Muscle layer of duodenum (tissue), 2 donors: Measurements from ENCODE around the gene RNASE13.

ENCODE experiments used
- H3K27ac ChIP-seq: one replicate; pipeline ENCODE4 v1.7.0; 2013; ENCODE audit warnings: mild to moderate bottlenecking, low read length
- H3K27me3 ChIP-seq: one replicate; pipeline ENCODE4 v1.7.0; 2013; ENCODE audit warnings: low read depth, mild to moderate bottlenecking, control low read depth, low read length
- H3K36me3 ChIP-seq, 2 donors: one replicate each; pipeline ENCODE4 v1.7.0; 2013; ENCODE audit warnings: low read length in 2 of 2, control low read depth in 1 of 2, mild to moderate bottlenecking in 1 of 2; ENCODE audit not compliant: insufficient read depth in 2 of 2, control insufficient read depth in 1 of 2
- H3K4me1 ChIP-seq, 2 donors: one replicate each; pipeline ENCODE4 v1.7.0; 2013; ENCODE audit warnings: low read length in 2 of 2, mild to moderate bottlenecking in 2 of 2, control low read depth in 1 of 2, moderate library complexity in 1 of 2; ENCODE audit not compliant: insufficient read depth in 2 of 2, control insufficient read depth in 1 of 2
- H3K4me3 ChIP-seq, 2 donors: one replicate each; pipeline ENCODE4 v1.7.0; 2013; ENCODE audit warnings: low read length in 2 of 2, low read depth in 1 of 2, mild to moderate bottlenecking in 1 of 2
- H3K9me3 ChIP-seq, 2 donors: one replicate each; pipeline ENCODE4 v1.7.0; 2013; ENCODE audit warnings: low read length in 2 of 2, control low read depth in 1 of 2, mild to moderate bottlenecking in 1 of 2; ENCODE audit not compliant: control insufficient read depth in 1 of 2
- donor health status: healthy.

The RNASE13 gene

GRCh38 chr14:21072781-21073339 lies 38.3 kb upstream of the RNASE13 start:
- peaks cover 0 to 32% of the 10 kb centered on the region in 2 donors for H3K4me1 ChIP-seq
- no peak overlapping the region for H3K4me3 ChIP-seq
- peaks cover 31 to 41% of the 10 kb centered on the region in 2 donors for H3K36me3 ChIP-seq
- H3K9me3 ChIP-seq, result no peaks in the 10 kb centered on the region
- peak overlapping the region; percentile 78 for H3K27ac ChIP-seq
- H3K27me3 ChIP-seq, result no peaks in the 10 kb centered on the region

- no peaks in the 10 kb centered on the region for H3K27me3 ChIP-seq
- H3K4me3 ChIP-seq, result peak overlapping the region; percentile 88 to 93
- H3K9me3 ChIP-seq, result no peaks in the 10 kb centered on the region
- H3K36me3 ChIP-seq, result peaks cover 26 to 35% of the 10 kb centered on the region in 2 donors
- peak overlapping the region; percentile 78 for H3K27ac ChIP-seq
- H3K4me1 ChIP-seq, result peaks cover 0 to 32% of the 10 kb centered on the region in 2 donors
Measured at GRCh38 chr14:21072031-21072473, 37.4 kb upstream of the RNASE13 start.

- H3K27ac ChIP-seq, result peak overlapping the region; percentile 78
- peaks cover 22 to 33% of the 10 kb centered on the region in 2 donors for H3K36me3 ChIP-seq
- H3K4me3 ChIP-seq, result peak overlapping the region; percentile 88 to 93
- H3K9me3 ChIP-seq, result no peaks in the 10 kb centered on the region
- no peaks in the 10 kb centered on the region for H3K27me3 ChIP-seq
- H3K4me1 ChIP-seq, result peaks cover 0 to 32% of the 10 kb centered on the region in 2 donors
Measured at GRCh38 chr14:21071225-21072030, 36.8 kb upstream of the RNASE13 start.

- Histone ChIP-seq H3K27me3 (no peaks in the 10 kb centered on the region), H3K4me1 (peaks cover 0 to 32% of the 10 kb centered on the region in 2 donors), H3K36me3 (peaks cover 14 to 26% of the 10 kb centered on the region in 2 donors), H3K27ac (peak overlapping the region; percentile 78), H3K4me3 (peak overlapping the region; percentile 88 to 93), H3K9me3 (no peaks in the 10 kb centered on the region)
Measured at GRCh38 chr14:21070610-21071224, 36.1 kb upstream of the RNASE13 start.

GRCh38 chr14:21070083-21070609 lies 35.5 kb upstream of the RNASE13 start, which contains the start of gene ARHGEF40:
Gene ARHGEF40 (plus strand): TSS chr14:21070304. CDS start chr14:21070397, 93 bp downstream.
- no peaks in the 10 kb centered on the region for H3K9me3 ChIP-seq
- H3K27ac ChIP-seq, result peak within 1 kb of the TSS; percentile 78
- H3K4me1 ChIP-seq, result peaks cover 0 to 32% of the 10 kb centered on the region in 2 donors
- peaks cover 11 to 20% of the 10 kb centered on the region in 2 donors for H3K36me3 ChIP-seq
- peak within 1 kb of the TSS; percentile 88 to 93 for H3K4me3 ChIP-seq
- H3K27me3 ChIP-seq, result no peaks in the 10 kb centered on the region

GRCh38 chr14:21069388-21070082 lies 34.9 kb upstream of the RNASE13 start:
- no peaks in the 10 kb centered on the region for H3K9me3 ChIP-seq
- peaks cover 8 to 17% of the 10 kb centered on the region in 2 donors for H3K36me3 ChIP-seq
- peaks cover 0 to 32% of the 10 kb centered on the region in 2 donors for H3K4me1 ChIP-seq
- H3K4me3 ChIP-seq, result peak overlapping the region; percentile 66 to 93
- H3K27ac ChIP-seq, result peak overlapping the region; percentile 67
- no peaks in the 10 kb centered on the region for H3K27me3 ChIP-seq

GRCh38 chr14:21068521-21069387 lies 34.1 kb upstream of the RNASE13 start:
- Histone ChIP-seq H3K4me3 (peak overlapping the region; percentile 66 to 93), H3K9me3 (no peaks in the 10 kb centered on the region), H3K36me3 (peaks cover 8 to 12% of the 10 kb centered on the region in 2 donors), H3K27ac (peak overlapping the region; percentile 67), H3K27me3 (no peaks in the 10 kb centered on the region), H3K4me1 (peaks cover 0 to 32% of the 10 kb centered on the region in 2 donors)

GRCh38 chr14:21066882-21067502 lies 32.4 kb upstream of the RNASE13 start:
- Histone ChIP-seq H3K9me3 (no peaks in the 10 kb centered on the region), H3K36me3 (peaks cover 0 to 7% of the 10 kb centered on the region in 2 donors), H3K4me3 (no peak overlapping the region), H3K27ac (no peak overlapping the region), H3K27me3 (no peaks in the 10 kb centered on the region), H3K4me1 (peaks cover 0 to 22% of the 10 kb centered on the region in 2 donors)

GRCh38 chr14:21063479-21063878 lies 28.9 kb upstream of the RNASE13 start:
- Histone ChIP-seq H3K27ac (no peak overlapping the region), H3K4me1 (peaks cover 0 to 3% of the 10 kb centered on the region in 2 donors)

GRCh38 chr14:21061347-21061668 lies 26.7 kb upstream of the RNASE13 start:
- no peak overlapping the region for H3K27ac ChIP-seq
- no peak overlapping the region for H3K4me3 ChIP-seq

More at GRCh38 chr14:21063479-21063878, 28.9 kb upstream of the RNASE13 start:
- Histone ChIP-seq H3K9me3 (no peaks in the 10 kb centered on the region), H3K27me3 (no peaks in the 10 kb centered on the region), H3K36me3 (no peaks in the 10 kb centered on the region), H3K4me3 (no peak overlapping the region)

More at GRCh38 chr14:21061347-21061668, 26.7 kb upstream of the RNASE13 start:
- Histone ChIP-seq H3K36me3 (no peaks in the 10 kb centered on the region), H3K4me1 (no peaks in the 10 kb centered on the region), H3K9me3 (no peaks in the 10 kb centered on the region), H3K27me3 (no peaks in the 10 kb centered on the region)
